T follicular helper cell (primary cell): ENCODE results near the gene RGS3.

Source experiments
- DNase-seq: peaks from one replicate; pipeline ENCODE4 v3.0.0-alpha.2; 2020; ENCODE audit warnings: low read depth

RGS3 gene

DNA sequence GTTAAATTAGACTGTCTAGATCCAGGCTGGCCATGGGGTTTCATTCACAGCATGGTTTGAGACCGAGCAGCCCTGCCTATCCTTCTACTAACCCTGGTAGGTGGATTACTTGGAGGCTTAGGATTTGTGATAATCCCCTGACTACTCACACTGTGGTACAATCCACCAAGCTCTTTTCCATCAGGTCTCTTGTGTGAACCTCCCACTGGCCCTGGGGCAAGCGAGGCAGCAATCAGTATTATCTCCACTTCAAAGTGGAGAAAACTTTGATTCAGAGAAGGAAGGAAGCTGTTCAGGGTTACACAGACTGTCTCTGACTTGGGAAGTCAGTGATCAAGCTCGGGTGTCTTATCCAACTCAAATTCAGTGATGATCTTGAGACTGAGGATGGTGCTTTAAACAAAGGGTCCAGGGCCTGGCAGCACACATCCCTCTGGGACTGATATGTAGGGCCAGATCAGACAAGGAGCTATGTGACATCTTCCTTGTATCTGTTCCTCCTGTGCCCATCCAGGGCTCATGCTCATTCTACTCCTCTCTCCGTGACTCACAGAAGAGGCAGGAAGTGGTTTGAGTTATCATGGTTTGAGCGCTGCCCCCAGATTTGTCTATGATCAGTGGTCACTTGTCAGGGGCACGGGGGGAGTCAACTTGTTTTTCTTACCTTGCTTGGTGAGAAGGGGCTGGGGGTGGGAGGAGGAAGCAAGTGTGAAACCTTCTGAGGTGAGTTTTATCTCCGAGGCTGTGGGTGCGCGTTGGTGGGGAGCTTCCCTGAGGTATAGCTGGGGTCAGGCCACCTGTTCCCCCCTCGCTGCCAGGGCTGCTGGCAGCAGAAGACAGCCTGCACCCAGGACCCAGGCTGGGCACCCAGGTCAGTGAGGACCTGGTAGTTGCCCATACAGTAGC, 48.6 kb downstream of the RGS3 start:
- DNase-seq: peak; percentile 20

DNA sequence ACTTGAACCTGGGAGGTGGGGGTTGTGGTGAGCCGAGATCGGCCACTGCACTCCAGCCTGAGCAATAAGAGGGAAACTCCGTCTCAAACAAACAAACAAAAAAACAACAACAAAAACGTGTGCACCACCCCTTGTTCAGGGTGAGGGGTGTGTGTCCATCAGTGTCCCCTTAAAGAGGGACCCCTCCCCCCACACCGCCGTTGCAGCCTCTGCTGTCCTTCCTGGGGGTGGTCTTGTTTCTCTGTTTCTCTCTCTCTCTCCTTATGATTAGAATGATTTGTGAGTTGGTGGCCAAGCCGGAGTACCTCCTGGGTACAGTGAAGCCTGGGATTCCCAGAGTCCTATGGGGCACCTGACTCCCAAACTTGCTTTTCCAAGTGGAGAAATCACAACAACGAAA, 49.6 kb downstream of the RGS3 start:
- no peak for DNase-seq

DNA sequence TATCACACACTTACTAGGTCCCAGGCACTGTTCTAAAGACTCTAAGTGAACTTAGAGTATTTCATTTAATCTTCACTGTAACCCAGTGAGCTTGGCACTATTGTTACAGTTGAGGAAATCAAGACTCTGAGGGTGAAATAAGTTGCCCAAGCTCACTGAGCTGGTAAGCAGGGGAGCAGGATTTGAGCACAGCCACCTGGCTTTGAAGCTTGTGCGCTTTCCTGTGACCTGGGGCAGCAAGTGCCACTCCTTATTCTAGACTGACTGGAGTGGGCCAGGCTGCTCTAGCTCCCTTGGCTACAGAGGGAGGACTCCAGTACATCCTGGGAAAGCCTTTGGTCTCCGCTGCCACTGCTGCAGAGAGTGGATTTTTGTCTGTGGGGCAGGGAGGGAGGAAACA, 50.0 kb downstream of the RGS3 start:
- DNase-seq: no peak

DNA sequence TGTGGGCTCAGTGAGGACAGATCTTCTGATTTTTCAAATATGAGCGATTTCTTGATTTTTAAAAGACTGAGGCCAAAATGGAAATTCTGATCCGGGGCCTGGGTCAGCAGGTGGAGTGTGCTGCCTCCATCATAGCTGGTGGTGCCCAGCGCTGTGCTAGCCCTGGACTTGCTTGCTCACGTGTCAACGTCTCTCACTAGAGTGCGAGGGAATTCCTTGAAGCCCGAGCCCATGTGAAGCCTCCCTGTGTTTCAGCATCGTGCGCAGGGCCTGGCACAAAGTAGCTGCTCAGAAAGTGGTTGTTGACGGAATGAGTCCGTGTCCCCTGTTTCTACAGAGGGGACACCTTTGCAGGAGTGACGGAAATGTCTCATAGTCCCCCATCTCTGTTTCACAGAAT, 50.5 kb downstream of the RGS3 start:
- no peak for DNase-seq

DNA sequence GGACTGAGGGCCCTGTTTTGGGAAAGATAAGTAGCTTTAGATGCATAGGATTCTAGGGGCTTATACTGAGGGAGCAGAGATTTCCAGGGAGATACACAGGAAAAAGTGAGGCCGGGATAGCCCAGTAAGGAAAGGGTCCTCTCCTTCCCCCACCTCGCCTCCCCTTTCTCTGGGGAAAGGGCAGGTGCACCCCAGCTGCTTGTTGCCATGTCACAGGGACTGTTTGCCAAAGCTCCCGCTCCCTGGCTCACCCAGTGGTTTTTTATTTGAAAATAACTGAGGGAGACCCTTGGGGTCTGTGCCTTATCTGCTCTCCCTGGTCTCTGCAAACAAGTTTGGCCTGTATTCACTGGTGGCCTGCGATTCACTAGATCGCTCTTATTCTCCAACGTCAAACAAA, 51.2 kb downstream of the RGS3 start:
- no peak for DNase-seq

DNA sequence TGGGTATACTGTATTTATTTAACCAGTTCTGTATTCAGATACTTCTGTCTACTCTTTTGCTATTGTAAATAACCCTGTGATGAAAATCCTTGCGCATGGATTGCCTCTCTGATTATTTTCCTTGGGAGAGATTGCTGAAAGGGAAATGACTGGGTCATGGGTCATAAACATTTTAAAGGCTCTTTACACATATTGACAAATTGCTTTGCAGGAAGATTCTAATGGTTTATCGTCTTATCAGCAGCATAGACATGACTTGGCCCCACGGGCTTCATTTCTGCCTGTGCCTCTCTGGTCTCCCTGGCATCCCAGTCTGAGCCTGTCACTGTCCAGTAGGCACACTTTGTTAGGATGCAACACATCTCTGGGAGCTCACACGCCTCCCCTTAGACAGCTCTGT, 52.3 kb downstream of the RGS3 start:
- DNase-seq: no peak

DNA sequence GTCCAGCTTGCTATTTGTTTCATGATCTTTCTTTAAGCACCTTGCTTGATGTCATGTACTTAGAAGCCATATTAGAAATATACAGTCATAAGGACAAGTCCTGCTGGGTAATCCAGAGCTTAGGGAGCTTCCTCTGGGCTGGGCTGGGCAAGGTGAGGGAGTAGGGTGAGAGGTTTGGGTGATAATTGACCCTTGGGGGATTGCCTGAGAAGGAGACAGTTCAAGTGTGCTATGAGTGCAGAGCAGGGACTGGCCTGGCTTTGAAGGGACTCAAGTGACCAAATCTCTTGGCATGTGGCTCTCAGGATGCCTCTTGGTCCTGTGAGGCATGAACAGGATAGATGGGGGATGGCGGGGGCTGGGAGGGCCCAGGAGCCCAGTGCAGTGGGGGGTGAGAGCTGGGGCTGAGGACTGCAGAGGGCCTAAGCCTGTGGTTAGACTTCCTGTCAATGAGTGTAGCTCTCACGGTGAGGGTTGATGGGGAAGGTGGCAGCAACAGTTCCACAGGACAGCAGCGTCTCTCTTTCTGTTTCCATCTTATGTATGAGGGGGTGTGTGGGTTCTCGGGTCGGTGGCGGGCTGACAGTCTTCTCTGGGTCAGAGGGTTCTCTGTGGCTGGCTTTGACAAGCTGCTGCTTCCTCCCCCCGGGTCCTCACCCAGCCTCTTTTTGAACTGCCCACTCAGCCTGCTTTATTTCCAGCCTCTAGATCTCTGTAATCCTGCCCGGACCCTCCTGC, 53.5 kb downstream of the RGS3 start:
- peak; percentile 12 for DNase-seq

DNA sequence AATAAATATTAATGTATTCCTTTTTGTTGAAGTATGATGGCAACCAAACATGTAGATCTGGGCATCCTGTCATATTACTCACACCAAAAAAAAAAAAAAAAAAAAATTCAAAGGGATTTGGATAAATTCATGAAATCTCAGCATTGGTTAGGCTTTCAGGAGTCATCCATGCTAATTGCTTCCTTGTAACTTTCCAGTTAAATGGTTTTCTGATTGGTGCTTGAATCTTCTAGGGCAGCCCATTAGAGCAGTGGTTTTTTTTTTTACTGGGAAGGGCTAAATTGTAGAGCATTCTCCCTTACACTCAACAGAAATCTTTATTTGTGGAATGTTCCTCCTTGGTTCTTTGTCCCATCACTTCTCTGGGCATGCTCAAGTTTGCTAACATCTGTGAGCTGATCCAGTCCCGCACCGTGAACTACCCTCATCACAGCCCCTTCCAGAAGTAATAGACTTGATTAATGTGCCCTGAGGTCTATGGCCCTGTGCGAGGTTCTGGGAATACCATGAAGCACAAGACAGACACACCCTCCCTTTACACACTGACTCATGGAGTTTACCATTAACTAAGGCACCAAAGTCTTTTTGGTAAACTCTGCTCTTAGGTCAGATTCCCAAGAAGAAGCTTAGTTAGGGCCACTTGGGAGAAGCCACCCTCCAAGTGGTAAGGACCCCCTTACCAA, 56.0 kb downstream of the RGS3 start:
- DNase-seq: no peak

DNA sequence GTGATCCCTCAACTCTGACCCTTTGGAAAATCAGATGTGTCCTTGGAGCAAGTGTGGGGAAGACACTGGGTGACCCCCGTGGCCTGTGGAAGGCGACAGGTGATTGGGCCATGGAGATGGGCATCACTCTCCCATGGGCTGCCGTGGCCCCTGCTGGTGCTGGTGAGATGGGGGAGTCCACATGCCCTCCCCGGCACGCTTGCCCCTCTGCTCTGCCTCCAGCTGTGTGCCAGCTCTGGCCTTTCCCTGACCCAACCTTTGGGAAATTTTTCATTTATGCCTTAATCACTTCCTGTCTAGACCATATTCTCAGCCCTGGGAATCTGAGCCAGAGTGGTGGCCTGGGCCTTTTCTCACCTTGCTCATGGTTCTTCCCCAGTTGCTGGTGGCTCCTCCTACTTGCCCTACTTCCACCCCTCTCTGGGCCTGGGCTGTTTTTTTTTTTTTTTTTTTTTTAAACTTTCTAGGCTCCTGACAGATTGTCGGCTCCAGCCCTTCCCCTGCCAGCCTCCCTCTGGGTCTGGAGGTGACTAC, 56.6 kb downstream of the RGS3 start:
- DNase-seq: peak; percentile 19

DNA sequence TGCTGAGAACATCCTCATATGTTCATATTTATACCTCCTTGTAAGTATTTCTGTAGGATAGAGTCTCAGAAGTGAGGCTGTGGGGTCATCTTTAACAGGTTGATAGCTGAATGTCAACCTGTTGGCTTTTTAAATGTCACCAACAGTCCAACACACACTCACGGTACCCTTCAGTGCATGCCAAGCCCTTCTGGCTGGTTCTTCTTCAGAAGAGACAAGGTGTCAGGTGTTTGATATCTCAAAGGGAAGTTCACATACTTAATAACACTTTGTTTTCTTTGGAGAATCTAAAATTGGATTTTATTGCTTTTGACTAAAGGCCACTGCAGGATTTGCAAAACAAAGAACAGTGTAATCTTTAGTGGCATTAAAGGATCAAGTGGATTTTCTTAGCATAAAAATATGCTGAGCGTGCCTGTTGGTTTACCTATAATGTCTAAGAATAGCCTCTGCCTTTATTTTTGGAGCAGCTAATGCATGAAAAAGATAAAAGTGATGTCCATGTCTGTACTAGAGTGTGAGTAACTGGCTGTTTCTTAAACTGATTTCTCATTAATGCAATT, 58.2 kb downstream of the RGS3 start:
- no peak for DNase-seq

DNA sequence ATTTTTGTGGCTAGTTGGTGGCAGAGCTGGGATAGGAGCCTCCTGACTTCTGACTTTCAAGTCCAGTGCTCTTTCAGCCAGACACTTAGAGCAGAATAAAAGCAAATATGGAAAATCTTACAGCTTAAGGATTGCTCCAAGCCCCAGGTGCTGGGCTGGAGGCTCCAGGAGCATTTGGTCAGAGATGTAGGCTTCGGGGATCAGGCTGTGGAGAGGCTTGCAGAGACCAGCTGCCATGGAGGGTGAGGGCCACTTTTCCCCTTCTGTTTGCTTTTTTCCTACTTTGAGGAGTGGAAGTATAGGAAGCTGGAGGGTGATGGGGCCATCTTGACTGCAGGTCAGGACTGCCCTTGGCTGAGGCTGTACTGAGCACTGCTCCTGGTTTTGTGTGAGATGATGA, 58.9 kb downstream of the RGS3 start:
- no peak for DNase-seq

DNA sequence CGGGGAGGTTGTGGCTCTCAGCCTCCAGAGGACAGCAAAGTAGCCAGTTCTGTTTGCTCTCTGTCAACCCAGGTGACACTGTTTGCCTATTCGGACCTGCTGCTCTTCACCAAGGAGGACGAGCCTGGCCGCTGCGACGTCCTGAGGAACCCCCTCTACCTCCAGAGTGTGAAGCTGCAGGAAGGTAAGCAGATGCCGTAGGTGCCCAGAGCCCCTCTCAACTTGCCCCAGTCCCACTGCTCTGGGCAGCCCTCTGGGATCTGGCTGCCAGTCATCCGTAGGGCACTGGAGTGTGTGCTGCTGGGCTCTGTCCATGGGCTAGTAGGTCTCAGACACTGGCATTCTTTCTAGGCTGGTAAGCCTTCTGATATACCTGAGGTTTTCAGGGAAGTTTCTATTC, 59.3 kb downstream of the RGS3 start:
- DNase-seq: no peak

DNA sequence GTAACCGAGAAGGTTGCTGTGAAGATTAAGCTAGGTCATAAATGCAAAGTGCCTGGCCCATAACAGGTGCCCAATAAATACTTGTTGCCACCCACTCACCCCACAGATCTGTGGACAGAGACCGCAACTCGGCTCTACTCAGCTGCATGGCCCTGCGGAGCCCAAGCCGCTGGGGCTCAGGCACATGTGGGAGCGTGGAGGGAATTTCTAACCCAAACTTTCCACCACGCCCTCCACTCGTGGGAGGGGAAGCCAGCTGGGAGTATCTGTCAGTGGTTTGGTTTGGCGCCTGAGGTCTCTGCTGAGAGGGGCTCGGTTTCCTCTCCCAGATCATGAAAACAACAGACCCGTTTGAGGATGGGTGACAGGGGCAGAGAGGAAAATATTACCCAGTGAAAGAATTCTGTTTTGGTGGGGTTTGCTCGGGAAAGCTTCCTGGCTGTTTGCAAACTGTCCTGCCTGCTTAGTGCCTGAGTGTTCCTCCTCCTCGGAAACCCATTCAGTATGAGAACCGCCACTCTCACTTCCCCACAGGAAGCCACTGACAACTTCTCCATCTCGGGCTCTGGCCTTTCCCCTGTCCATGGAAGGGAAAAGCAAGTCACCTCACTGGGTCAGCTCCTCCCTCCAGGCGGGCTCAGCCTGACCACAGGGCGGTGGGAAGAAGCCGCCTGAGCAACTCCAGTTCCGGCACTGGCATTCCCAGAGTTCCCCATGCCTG, 60.1 kb downstream of the RGS3 start:
- no peak for DNase-seq

DNA sequence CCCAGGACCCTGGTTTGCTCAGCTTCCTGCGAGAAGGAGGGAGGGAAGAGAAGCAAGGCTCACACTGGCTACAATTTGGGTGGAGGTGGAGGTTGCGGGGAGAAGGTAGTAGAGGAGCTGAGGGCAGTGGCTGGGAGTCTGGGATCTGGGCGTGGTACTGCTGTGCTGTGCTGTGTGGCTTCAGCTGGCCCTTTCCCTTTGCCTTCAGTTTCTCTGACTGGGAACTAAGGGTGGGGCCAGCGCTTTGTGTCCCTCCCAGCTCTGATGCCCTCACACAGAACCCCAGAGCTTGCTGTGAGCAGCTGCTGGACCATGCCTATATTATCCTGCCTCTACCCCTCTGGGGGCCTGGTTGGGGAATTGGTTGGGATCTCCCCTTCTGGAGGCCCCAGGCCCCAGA, 60.9 kb downstream of the RGS3 start:
- DNase-seq: no peak

DNA sequence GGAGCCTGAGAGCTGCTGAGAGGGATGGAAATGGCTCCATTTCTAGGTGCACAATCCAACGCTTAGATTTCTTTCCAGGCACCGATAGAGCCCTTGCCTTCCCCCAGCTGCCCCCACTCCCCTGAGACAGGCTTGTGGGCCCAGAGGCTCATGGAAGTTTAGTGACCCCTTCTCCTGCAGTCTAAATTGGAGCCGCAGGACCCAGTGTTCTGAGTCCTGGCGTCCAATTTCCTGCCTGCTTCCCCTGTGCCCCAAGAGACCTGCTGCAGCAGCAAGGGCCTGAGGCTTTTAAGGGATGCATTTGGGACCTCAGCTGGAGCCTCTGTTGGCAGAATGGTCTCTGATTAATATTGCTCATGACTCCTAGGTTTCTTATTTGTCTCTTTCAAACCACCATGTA, 61.7 kb downstream of the RGS3 start:
- DNase-seq: no peak

DNA sequence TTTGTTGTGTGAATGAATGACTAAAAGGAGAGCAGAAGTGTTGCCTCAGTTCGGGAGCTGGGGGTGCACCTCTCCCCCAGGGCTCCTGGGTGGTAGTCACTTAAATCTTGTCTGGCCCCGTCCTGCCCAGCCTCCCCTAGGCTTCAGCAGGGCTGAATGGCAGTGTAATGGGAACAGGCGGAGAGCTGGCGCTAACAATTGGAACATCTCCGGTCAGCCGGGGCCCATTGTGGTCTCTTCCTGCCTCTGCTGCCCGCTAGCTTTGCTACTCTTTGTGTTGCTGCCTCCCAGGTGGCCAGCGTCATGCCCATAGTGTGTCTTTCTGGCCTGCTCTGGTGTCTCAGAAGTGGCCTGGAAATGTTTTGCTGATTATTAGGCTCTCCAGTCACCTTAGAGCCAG, 62.3 kb downstream of the RGS3 start:
- DNase-seq: no peak

DNA sequence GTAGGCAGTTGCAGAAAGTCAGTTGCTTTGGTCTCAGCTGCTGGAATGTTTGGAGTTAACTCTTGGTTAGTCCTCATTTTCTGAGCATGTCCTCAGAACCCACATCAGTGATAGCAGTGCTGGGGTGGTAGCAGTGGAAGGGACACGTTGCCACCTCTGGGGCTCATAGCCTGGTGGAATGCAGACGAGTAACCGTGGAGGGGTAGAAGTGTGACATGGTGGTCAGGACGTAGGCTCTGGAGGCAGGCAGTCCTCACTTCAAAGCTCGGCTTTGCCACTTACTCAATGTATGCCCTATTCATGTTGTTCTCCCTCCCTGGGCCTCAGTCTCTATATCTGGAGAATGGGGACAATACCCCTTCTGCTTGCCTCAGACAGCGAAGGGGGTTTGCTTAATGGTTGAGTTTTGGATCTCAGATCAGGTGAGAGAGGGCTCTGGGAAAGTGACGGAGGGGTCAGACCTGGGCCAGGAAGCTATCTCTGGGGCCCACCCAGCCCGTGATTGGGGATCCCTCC, 62.8 kb downstream of the RGS3 start:
- DNase-seq: no peak

DNA sequence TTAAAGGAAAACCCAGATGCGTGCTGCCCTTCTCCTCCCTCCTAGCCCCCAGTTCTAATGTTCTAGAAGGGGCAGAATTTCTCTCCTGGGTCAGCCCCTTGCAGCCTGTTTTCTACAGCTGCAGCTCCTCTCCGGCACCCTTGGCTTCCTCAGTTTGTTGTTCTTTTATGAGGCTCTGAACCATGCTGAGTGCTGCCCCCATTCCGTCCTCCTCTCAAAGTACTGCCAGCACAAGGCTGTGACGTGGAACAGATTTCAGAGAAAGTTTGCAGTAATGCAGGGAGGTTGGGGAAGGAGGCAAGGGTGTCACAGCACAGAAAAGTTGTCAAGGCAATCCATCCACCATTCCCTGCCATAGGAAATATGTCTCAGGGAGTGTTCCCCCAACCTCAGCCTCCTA, 63.3 kb downstream of the RGS3 start:
- no peak for DNase-seq

DNA sequence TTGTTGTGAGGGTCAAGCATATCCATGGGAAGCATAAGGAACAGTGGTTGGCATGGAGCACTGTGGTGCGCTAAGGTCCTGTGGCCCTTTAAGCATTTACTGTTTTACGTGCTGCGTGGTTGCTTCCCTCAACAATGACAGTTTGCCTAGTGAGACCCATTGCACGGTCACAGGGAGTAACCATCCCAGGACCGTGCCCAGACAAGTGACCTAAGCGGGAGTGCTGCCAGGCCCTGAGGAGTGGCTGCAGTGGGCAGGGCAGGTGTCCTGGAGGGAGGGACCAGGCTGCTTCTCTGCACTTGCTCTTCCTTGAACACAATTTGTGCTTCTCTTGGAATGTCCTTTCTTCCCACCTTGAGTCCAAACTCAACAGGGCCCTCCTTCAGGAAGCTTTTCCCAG, 64.6 kb downstream of the RGS3 start:
- DNase-seq: no peak

DNA sequence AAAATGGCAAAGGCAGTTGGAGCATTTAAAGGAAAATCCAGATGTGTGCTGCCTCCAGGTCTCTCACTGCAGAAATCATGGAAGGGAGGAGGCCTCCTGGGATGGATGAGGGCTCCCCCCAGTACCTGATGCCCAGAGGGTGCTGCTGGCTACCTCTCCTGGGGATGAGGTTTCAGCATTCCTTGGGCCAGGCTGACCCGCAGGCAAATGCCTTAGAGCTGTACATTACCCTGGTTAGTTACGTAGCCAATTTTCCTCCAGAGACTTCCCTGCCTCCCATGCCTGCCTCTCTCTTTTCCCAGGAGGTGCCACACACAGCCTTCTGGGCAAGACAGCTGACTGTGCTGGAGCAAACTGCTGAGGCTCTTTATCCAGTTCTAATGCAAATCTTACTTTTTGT, 65.3 kb downstream of the RGS3 start:
- no peak for DNase-seq

DNA sequence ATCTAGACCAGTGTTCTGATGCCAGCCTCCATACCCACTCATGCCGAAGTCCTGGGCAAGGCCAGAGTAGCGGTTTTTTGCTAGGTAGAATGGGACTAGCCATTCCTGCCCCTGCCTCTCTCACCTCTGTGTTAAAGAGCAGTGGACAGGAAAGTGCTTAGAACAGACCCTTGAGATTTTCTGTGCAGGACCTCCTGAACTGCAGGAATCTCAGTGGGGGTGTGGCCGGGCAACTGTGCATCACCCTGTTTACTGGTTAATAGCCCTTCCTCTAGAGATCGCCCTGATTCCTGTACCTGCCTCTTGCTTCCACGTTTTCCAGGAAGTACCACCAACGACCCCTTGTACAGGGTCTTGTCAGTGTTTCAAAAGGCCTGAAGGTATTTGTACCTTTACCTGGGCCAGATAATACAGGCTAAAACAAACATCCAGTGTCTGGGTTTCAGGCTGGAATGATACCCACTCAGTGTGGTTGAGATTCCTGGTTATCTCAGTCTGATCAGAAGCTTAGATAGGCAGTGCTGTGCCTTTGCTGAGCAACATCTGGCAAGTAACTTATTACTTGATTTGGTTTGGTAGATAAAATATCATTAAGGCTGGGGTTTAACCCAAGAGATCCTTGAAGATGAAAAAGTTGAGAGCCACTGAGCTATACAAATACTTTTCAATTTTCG, 65.9 kb downstream of the RGS3 start:
- no peak for DNase-seq
